HG02610 (cell line): ENCODE measurements around the gene ZMYND19.
"Not testable (repeated sequence)": the region's sequence is repeated elsewhere in the genome, so short reads cannot be mapped to it uniquely, and the experiment has no call there.

Source experiments
- ATAC-seq: cut with Tn5 transposase; IDR thresholded peaks from one replicate; pipeline ENCODE4 v1.9.1; 2021; ENCODE audit warnings: mild to moderate bottlenecking, moderate library complexity; ENCODE audit not compliant: unreplicated experiment

Gene ZMYND19

DNA sequence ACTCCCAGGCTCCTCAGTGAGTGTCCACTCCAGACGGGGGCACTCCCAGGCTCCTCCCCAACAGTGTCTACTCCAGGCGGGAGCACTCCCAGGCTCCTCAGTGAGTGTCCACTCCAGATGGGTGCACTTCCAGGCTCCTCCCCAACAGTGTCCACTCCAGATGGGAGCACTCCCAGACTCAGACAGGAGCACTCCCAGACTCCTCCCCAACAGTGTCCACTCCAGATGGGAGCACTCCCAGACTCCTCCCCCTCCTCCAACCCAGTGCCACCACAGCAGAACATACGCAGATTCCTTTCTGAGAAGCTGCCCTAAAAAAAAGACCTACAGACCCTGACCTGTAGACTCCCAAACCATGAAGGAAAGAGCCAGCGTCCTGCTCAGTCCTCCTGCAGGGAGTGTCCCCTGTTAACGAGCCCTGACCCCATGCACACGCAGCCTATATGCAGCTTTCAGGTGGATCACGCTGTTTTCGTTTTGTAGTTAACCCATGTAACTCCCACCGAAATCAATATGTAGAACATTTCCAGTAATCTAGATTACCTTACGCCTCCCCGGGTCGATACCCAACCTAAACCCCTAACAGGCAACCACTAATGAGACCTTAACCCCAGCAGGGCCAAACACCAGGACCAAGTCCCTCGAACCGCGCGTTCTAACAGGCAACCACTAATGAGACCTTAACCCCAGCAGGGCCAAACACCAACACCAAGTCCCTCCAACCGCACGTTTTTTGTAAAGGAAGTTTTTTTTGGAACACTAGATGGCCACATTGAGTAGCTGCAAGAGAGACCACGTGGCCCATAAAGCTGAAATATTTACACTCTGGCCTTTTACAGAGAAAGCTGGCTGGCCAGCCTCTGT is 55.8 kb downstream of the ZMYND19 start:
- ATAC-seq, result no peak

DNA sequence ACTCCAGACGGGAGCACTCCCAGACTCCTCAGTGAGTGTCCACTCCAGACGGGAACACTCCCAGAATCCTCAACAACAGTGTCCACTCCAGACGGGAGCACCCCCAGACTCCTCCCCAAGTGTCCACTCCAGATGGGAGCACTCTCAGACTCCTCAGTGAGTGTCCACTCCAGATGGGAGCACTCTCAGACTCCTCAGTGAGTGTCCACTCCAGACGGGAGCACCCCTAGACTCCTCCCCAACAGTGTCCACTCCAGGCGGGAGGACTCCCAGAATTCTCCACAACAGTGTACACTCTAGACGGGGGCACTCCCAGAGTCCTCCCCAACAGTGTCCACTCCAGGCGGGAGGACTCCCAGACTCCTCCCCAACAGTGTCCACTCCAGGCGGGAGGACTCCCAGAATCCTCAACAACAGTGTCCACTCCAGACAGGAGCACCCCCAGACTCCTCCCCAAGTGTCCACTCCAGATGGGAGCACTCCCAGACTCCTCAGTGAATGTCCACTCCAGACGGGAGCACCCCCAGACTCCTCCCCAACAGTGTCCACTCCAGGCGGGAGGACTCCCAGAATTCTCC is 57.3 kb downstream of the ZMYND19 start:
- not testable (repeated sequence) for ATAC-seq
